HCT116 (cell line): Measurements from ENCODE around the gene NUP210. TPM values are rescaled to one million over a fixed set of nuclear protein-coding genes. Genes with fewer than 3 reads are reported as not detected.

ENCODE experiments used
- ATAC-seq: fragments of 200-7000 bp; cut with Tn5 transposase; 2 replicates; pipeline ENCODE4 v1.9.1; 2020; ENCODE audit warnings: mild to moderate bottlenecking, moderate library complexity
- BruUV-seq: library from RNA; stranded (reverse); fragments of 400-500 nt; replicated peaks from 2 replicates; lab custom pipeline; 2021; lab: Mats Ljungman, UMichigan
- CTCF ChIA-PET: fragments of 300-600 bp; sonication (Branson Sonifier 250); formaldehyde crosslinking; loops from one replicate; lab custom pipeline; 2021; ENCODE audit warnings: antibody characterized with exemption; lab: Charles Lee
- POLR2A ChIA-PET: fragments of 300-600, 350-600 bp; sonication (Branson Sonifier 250); formaldehyde crosslinking; loops from one replicate; lab custom pipeline; 2021; ENCODE audit warnings: antibody characterized with exemption; lab: Charles Lee
- RAD21 ChIA-PET, 2 experiments: fragments of 300-600 bp; sonication (Branson Sonifier 250); formaldehyde crosslinking; loops; one replicate each; lab custom pipeline; 2023; ENCODE audit warnings: low total read pairs in 2 of 2; ENCODE audit not compliant: uncharacterized antibody in 2 of 2, unreplicated experiment in 2 of 2, low non-redundant PET in 1 of 2; lab: Charles Lee
- DNase-seq: peaks from one replicate; pipeline ENCODE4 v3.0.0-alpha.2; 2010; ENCODE audit warnings: low read depth, low spot score
- H2AFZ ChIP-seq: fragments of 200-600 bp; shearing (Covaris generic), sonication (generic); 2 replicates; pipeline ENCODE4 v1.6.1; 2017; ENCODE audit warnings: low read depth, mixed run types, mixed read lengths, antibody characterized with exemption, low read length; ENCODE audit not compliant: poor library complexity, severe bottlenecking
- H3K27ac ChIP-seq: 2 replicates; pipeline ENCODE4 v1.5.1; 2012; ENCODE audit warnings: low read depth, low read length
- H3K27me3 ChIP-seq: fragments of 200-600 bp; sonication (generic); 2 replicates; pipeline ENCODE4 v1.6.1; 2016; ENCODE audit warnings: mixed run types, low read length, mixed read lengths; ENCODE audit not compliant: insufficient read depth
- H3K36me3 ChIP-seq, 2 experiments: fragments of 200-500 bp in 1 of 2; fragments of 200-600 bp in 1 of 2; sonication (Bioruptor generic) in 1 of 2; sonication (generic) in 1 of 2; 2 replicates each; pipeline versions ENCODE4 v1.5.1 to v1.6.1; 2014 to 2016; ENCODE audit warnings: low read length in 2 of 2, inconsistent platforms in 1 of 2, mixed read lengths in 1 of 2, mixed run types in 1 of 2; ENCODE audit not compliant: insufficient read depth in 2 of 2, control insufficient read depth in 1 of 2
- H3K4me1 ChIP-seq, 2 experiments: fragments of 200-600 bp in 1 of 2; sonication (generic) in 1 of 2; 2 replicates each; pipeline versions ENCODE4 v1.5.1 to v1.6.1; 2012 to 2017; ENCODE audit warnings: low read length in 2 of 2, inconsistent platforms in 1 of 2, mild to moderate bottlenecking in 1 of 2, mixed read lengths in 1 of 2, mixed run types in 1 of 2, moderate library complexity in 1 of 2; ENCODE audit not compliant: insufficient read depth in 2 of 2, control insufficient read depth in 1 of 2
- H3K4me2 ChIP-seq: fragments of 200-600 bp; sonication (generic); 2 replicates; pipeline ENCODE4 v1.6.1; 2017; ENCODE audit warnings: mixed run types, low read length, mixed read lengths
- H3K4me3 ChIP-seq, 2 experiments: fragments of 200-600 bp in 1 of 2; sonication (generic) in 1 of 2; replicated peaks in 1 of 2; 2 replicates each; pipeline ENCODE4 v1.5.1; 2011 to 2016; ENCODE audit warnings: low read length in 2 of 2, control low read depth in 1 of 2, low read depth in 1 of 2, mild to moderate bottlenecking in 1 of 2, mixed read lengths in 1 of 2, mixed run types in 1 of 2
- H3K79me2 ChIP-seq: fragments of 200-600 bp; sonication (generic); 2 replicates; pipeline ENCODE4 v1.6.1; 2017; ENCODE audit warnings: mild to moderate bottlenecking, mixed run types, low read length, moderate library complexity, mixed read lengths; ENCODE audit not compliant: insufficient read depth
- H3K9ac ChIP-seq: fragments of 200-600 bp; sonication (generic); 2 replicates; pipeline ENCODE4 v1.6.1; 2016; ENCODE audit warnings: low read length, mixed read lengths
- H3K9me2 ChIP-seq: fragments of 200-600 bp; sonication (generic), shearing (Covaris generic); 2 replicates; pipeline ENCODE4 v1.6.1; 2017; ENCODE audit warnings: mixed run types, mild to moderate bottlenecking, moderate library complexity; ENCODE audit not compliant: insufficient read depth
- H3K9me3 ChIP-seq, 2 experiments: fragments of 200-500 bp in 1 of 2; fragments of 200-600 bp in 1 of 2; sonication (Bioruptor generic) in 1 of 2; sonication (generic) in 1 of 2; 2 replicates each; pipeline ENCODE4 v1.6.1; 2014 to 2017; ENCODE audit warnings: low read length in 2 of 2, mixed read lengths in 2 of 2, inconsistent platforms in 1 of 2, low read depth in 1 of 2, mild to moderate bottlenecking in 1 of 2, mixed run types in 1 of 2, moderate library complexity in 1 of 2; ENCODE audit not compliant: control insufficient read depth in 1 of 2, insufficient read depth in 1 of 2
- H4K20me1 ChIP-seq: fragments of 200-600 bp; sonication (generic), shearing (Covaris generic); 2 replicates; pipeline ENCODE4 v1.6.1; 2017; ENCODE audit warnings: mixed run types, mild to moderate bottlenecking, moderate library complexity; ENCODE audit not compliant: insufficient read depth
- CTCF ChIP-seq, 3 experiments: fragments of 200-600 bp in 1 of 3; sonication (generic) in 1 of 3; IDR thresholded peaks in 2 of 3; conservative IDR thresholded peaks in 1 of 3; 2 replicates each; pipeline ENCODE4 v1.5.1; 2012 to 2017; ENCODE audit warnings: low read depth in 2 of 3, low read length in 2 of 3, antibody characterized with exemption in 1 of 3, borderline replicate concordance in 1 of 3, control low read depth in 1 of 3, mild to moderate bottlenecking in 1 of 3, mixed read lengths in 1 of 3, mixed run types in 1 of 3, moderate library complexity in 1 of 3; ENCODE audit not compliant: insufficient read depth in 1 of 3
- ELF1 ChIP-seq: IDR thresholded peaks from 2 replicates; pipeline ENCODE4 v1.6.1; 2012; ENCODE audit warnings: low read depth, borderline replicate concordance
- EZH2 ChIP-seq: fragments of 200-600 bp; sonication (generic); IDR thresholded peaks from 2 replicates; pipeline ENCODE4 v1.6.1; 2017; ENCODE audit warnings: antibody characterized with exemption, mixed run types
- SIN3A ChIP-seq: IDR thresholded peaks from 2 replicates; pipeline ENCODE4 v1.6.1; 2012; ENCODE audit warnings: low read depth
- TCF7L2 ChIP-seq: IDR thresholded peaks from 2 replicates; pipeline ENCODE4 v1.7.0; 2011; ENCODE audit warnings: borderline replicate concordance, inconsistent platforms; ENCODE audit not compliant: insufficient read depth, insufficient read length; ENCODE audit errors: extremely low read depth
- ZBTB33 ChIP-seq: IDR thresholded peaks from 2 replicates; pipeline ENCODE4 v1.6.1; 2011; ENCODE audit warnings: mild to moderate bottlenecking, low read length, moderate library complexity; ENCODE audit not compliant: insufficient replicate concordance; ENCODE audit errors: extremely low read depth
- intact Hi-C: fragments of 100-400 bp; cut with micrococcal nuclease; formaldehyde crosslinking; loops from 2 replicates; pipeline ENCODE4 v1.10.0; 2022
- total RNA-seq: library from RNA; stranded (reverse); gene quantifications from one replicate; pipeline ENCODE4 v1.2.1, GENCODE V29; 2021; ENCODE audit not compliant: unreplicated experiment

The NUP210 gene
- total RNA-seq, 1 experiment from 2014 or later, result 74.9 TPM

GRCh38 chr3:13404626-13405452, 15.3 kb downstream of the NUP210 start:
- H2AFZ ChIP-seq, result no peak overlapping the region
- ChIA-PET POLR2A (no interaction called here), CTCF (interaction anchor here (1.0 kb wide), 1 partner anchor 12 kb away, joined by 9 read pairs; no protein-coding TSS in a partner anchor), RAD21 (no interaction called here)
- H3K9ac ChIP-seq, result no peak overlapping the region
- peaks cover 0 to 3% of the 10 kb centered on the region in 2 experiments; a peak in 1 of 4 replicates for H3K9me3 ChIP-seq
- BruUV-seq, result no TSS peak
- ATAC-seq, result no peak
- H4K20me1 ChIP-seq, result no peaks in the 10 kb centered on the region
- no peaks in the 10 kb centered on the region for H3K4me1 ChIP-seq
- intact Hi-C loops, result no loop called here
- H3K27ac ChIP-seq, result no peak overlapping the region
- H3K4me3 ChIP-seq, result no peak overlapping the region
- no peak overlapping the region for H3K4me2 ChIP-seq
- H3K36me3 ChIP-seq, result no peaks in the 10 kb centered on the region; a peak in 1 of 4 replicates
- H3K27me3 ChIP-seq, result no peaks in the 10 kb centered on the region
- peaks cover 76% of the 10 kb centered on the region for H3K79me2 ChIP-seq
- TF ChIP-seq SIN3A (no peak), CTCF (IDR thresholded peaks at IDR 0.05 in 2 of 3, conservative IDR thresholded peaks at IDR 0.05 in 1 of 3; ENCODE audit: borderline replicate concordance in 1 of 3, insufficient read depth in 1 of 3, low read depth in 2 of 3, low read length in 2 of 3) (no peak), EZH2 (no peak), ELF1 (no peak), ZBTB33 (no peak), TCF7L2 (no peak)
- TF ChIP-seq, all 23 proteins: peak for 0
- no peaks in the 10 kb centered on the region for H3K9me2 ChIP-seq
- DNase-seq, result no peak
